Adrenal gland (tissue), 12 donors: Measurements from ENCODE around the gene CCR7. TPM values are rescaled to one million over a fixed set of nuclear protein-coding genes. Genes with fewer than 3 reads are reported as not detected.

Experiments
- DNase-seq, 7 donors: peaks; one replicate each; pipeline ENCODE4 v3.0.0-alpha.2; 2019 to 2020
- H3K27ac ChIP-seq, 5 donors: fragments of 200-600 bp; sonication (generic) in 4 of 5; 1 replicate in 3 of 5; 2 replicates in 2 of 5; pipeline versions ENCODE4 v1.5.1 to v1.8.0; 2016 to 2020; ENCODE audit warnings: mild to moderate bottlenecking in 1 of 5
- H3K27me3 ChIP-seq: fragments of 200-600 bp; 2 replicates; pipeline ENCODE4 v1.8.0; 2021
- H3K36me3 ChIP-seq, 2 donors: fragments of 200-600 bp; replicated peaks in 1 of 2; 1 replicate in 1 of 2; 2 replicates in 1 of 2; pipeline versions ENCODE4 v1.5.1 to v1.8.0; 2018 to 2022
- H3K4me1 ChIP-seq, 2 donors: fragments of 200-600 bp; replicated peaks in 1 of 2; 1 replicate in 1 of 2; 2 replicates in 1 of 2; pipeline versions ENCODE4 v1.5.1 to v1.8.0; 2018 to 2021
- H3K4me3 ChIP-seq, 4 donors: fragments of 200-600 bp; sonication (generic) in 3 of 4; one replicate each; pipeline ENCODE4 v1.5.1; 2016 to 2018
- H3K9me3 ChIP-seq, 3 donors: fragments of 200-600 bp; sonication (generic) in 1 of 3; replicated peaks in 1 of 3; 1 replicate in 2 of 3; 2 replicates in 1 of 3; pipeline versions ENCODE4 v1.5.1 to v1.8.0; 2016 to 2021
- POLR2A ChIP-seq, 2 donors: fragments of 450-650 bp; IDR thresholded peaks; one replicate each; pipeline ENCODE4 v1.6.1; 2017; ENCODE audit warnings: antibody characterized with exemption in 2 of 2, mild to moderate bottlenecking in 2 of 2, moderate library complexity in 1 of 2
- WGBS, 4 donors: extraction: QIAGEN DNeasy Blood & Tissue Kit in 2 of 4; methylation state at CpG; one replicate each; pipeline versions ENCODE4 v1.1.5 to v1.1.7; 2013 to 2017; 5-methylcytosine and 5-hydroxymethylcytosine counted together
- intact Hi-C, 2 donors: fragments of 100-400 bp; cut with DNase I; formaldehyde crosslinking; loops; one replicate each; pipeline versions ENCODE4 v1.14.1 to v1.15.0; 2022 to 2023
- polyA plus RNA-seq, 3 donors: library from polyadenylated mRNA; stranded (reverse); fragments of 200-250 nt in 2 of 3; fragments of 350-450 nt in 1 of 3; fragmentation: Illumina TruSeq in 1 of 3; extraction: RNeasy Lipid Tissue Mini Kit (QIAGEN cat#74804) in 1 of 3; gene quantifications; one replicate each; pipeline ENCODE4 v1.2.3, GENCODE V29; 2013 to 2014
- total RNA-seq, 9 donors: library from RNA; depleted of rRNA in 4 of 9; stranded (reverse); fragments of >200 nt in 4 of 9; fragments of 120-200 nt in 1 of 9; fragmentation: NEBNext Ultra II Directional in 1 of 9; extraction: Animal tissue kit (Norgen Biotek cat#: 25700) in 1 of 9; gene quantifications; one replicate each; pipeline versions ENCODE4 v1.1.0 to v1.2.4, GENCODE V29; 2013 to 2023
- TF ChIP-seq, protein P1 (sequence below), 6 experiments: fragments of 450-650 bp in 4 of 6; fragments of 200-600 bp in 2 of 6; sonication (generic) in 1 of 6; IDR thresholded peaks; 1 replicate in 5 of 6; 2 replicates in 1 of 6; pipeline versions ENCODE4 v1.5.1 to v1.8.0; 2016 to 2021; ENCODE audit warnings: antibody characterized with exemption in 6 of 6, mild to moderate bottlenecking in 2 of 6, moderate library complexity in 1 of 6
- donor health status: healthy with polysubstance abuse.
- donor health status: Bipolar disorder and iron deficiency.
- donor health status: DM: yes; HTN: yes; CAD: no.
- donor health status: DM: no; HTN: no; CAD: no.
- donor health status: DM: no; HTN: no; CAD: no.
- donor health status: DM: yes; HTN: yes; CAD: no.

The CCR7 gene
- total and polyA plus RNA-seq, 12 donors: 0.06 to 1.0 (median 0.35) TPM; not detected in 2

DNA sequence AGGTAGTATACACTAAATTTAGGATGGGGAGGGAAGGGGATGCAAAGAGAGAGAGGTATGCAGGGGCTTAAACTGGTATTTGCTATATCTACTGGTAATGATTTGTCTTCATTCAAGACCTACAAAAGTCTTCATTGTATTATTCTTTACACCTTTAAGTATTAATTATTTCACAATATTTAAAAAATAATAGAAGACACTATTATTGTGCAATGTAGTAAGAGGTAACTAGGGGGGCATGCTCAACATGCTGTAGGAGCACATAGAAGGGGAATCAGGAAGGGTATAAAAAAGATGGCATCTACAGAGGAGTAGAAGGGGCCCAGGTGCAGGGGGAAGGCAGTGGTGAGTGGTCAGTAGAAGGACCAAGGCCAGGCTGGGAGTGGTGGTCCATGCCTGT, 14.9 kb upstream of the CCR7 start:
- Histone ChIP-seq H3K27ac (no peak overlapping the region), H3K27me3 (no peaks in the 10 kb centered on the region)

DNA sequence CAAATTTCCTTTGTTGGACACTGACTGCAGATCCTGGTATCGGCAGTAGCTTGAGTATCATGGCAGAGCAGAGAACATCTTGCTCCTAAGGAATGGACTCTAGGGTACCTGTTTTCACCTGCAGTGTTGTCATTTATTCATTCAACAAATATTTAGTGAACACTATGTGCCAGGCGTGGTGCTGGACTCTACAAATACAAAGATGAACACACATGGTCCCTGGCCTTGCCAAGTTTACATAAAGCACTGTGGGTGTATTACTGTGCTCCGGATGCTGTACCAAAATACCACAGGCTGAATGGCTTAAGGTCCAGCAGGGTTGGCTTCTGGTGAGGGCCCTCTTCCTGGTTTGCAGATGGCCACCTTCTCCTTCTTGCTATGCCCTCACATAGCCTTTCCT, 14.2 kb upstream of the CCR7 start:
- Histone ChIP-seq H3K27ac (no peak overlapping the region), H3K36me3 (no peaks in the 10 kb centered on the region), H3K4me1 (no peaks in the 10 kb centered on the region), H3K27me3 (no peaks in the 10 kb centered on the region), H3K9me3 (peaks cover 0 to 5% (median 0%) of the 10 kb centered on the region in 3 donors), H3K4me3 (no peak overlapping the region)
- intact Hi-C loops: no loop called here
- TF ChIP-seq, protein P1, sequence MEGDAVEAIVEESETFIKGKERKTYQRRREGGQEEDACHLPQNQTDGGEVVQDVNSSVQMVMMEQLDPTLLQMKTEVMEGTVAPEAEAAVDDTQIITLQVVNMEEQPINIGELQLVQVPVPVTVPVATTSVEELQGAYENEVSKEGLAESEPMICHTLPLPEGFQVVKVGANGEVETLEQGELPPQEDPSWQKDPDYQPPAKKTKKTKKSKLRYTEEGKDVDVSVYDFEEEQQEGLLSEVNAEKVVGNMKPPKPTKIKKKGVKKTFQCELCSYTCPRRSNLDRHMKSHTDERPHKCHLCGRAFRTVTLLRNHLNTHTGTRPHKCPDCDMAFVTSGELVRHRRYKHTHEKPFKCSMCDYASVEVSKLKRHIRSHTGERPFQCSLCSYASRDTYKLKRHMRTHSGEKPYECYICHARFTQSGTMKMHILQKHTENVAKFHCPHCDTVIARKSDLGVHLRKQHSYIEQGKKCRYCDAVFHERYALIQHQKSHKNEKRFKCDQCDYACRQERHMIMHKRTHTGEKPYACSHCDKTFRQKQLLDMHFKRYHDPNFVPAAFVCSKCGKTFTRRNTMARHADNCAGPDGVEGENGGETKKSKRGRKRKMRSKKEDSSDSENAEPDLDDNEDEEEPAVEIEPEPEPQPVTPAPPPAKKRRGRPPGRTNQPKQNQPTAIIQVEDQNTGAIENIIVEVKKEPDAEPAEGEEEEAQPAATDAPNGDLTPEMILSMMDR (IDR thresholded peaks at IDR 0.05): no peak
- no peak for TF ChIP-seq POLR2A (IDR thresholded peaks at IDR 0.05)
- no peak for DNase-seq
- WGBS, 4 donors: 77 to 92% (median 86%) methylated on average over 3 of the region's 3 CpGs

More for the DNA sequence above, 14.9 kb upstream of the CCR7 start:
- Histone ChIP-seq H3K4me1 (no peaks in the 10 kb centered on the region), H3K36me3 (no peaks in the 10 kb centered on the region), H3K4me3 (no peak overlapping the region), H3K9me3 (no peaks in the 10 kb centered on the region)
- no peak for TF ChIP-seq POLR2A (IDR thresholded peaks at IDR 0.05)
- TF ChIP-seq, protein P1 (IDR thresholded peaks at IDR 0.05): no peak
- intact Hi-C loops: no loop called here
- DNase-seq: no peak

DNA sequence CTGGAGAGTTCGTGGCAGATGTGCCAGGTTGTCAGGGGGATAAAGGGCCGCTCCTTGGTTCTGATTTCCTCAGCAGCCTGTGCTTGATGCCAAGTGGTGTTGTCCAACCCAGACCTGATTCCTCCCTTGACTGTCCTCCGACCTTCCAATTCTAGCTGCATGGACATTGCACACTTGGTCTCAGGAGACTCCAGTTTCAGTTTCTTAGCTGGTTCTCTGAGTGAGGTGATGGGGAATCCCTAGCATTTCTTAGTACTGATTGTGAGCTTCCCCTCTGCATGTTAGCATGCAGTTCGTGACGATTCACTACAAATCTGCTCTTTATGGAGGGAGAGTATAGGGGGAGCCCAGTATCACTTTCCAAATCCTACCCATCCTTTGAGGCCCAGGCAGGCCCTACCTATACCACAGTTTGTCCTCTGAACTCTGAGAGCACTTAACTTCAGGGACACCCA, 12.4 kb upstream of the CCR7 start:
- intact Hi-C loops: no loop called here
- H3K27ac ChIP-seq: no peak overlapping the region
- H3K27me3 ChIP-seq: no peaks in the 10 kb centered on the region
- H3K4me1 ChIP-seq: no peaks in the 10 kb centered on the region
- WGBS, 4 donors: 78 to 94% (median 79%) methylated on average over 5 of the region's 5 CpGs
- TF ChIP-seq, protein P1 (IDR thresholded peaks at IDR 0.05): no peak
- no peak for TF ChIP-seq POLR2A (IDR thresholded peaks at IDR 0.05)
- no peaks in the 10 kb centered on the region for H3K36me3 ChIP-seq
- no peak overlapping the region for H3K4me3 ChIP-seq
- no peak for DNase-seq
- H3K9me3 ChIP-seq: peaks cover 0 to 10% (median 0%) of the 10 kb centered on the region in 3 donors

DNA sequence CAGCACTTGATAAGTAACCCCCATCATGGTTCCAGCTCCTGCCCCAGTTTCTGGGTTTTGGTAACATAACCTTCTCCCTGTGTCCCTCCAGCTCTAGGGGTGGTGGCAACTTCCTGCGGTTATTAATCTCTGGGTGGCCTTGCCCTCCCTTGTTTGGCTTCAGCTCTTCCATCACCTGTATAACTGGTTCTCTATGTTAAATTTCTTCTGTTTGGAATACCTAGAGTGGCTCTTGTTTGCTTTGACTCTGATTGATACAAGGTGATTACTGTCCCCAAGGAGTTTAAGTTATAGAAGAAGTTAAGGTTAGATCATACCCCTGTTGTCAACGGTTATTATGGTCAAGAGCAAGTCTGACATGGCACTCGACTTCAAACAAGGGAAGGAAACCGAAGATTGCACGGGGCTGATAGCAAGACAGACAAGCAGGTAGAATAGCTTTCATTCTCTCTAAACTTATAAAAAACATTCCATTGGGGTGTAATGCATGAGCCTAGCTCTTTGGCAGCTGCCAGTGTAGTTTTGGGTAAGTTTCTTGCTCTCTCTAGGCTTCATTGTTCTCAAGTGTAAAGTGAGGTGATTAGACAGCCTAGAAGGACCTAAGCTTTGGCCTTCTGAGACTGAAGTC, 11.0 kb upstream of the CCR7 start:
- H3K27ac ChIP-seq: no peak overlapping the region
- DNase-seq: no peak
- no peaks in the 10 kb centered on the region for H3K27me3 ChIP-seq
- H3K4me3 ChIP-seq: no peak overlapping the region
- no peaks in the 10 kb centered on the region for H3K4me1 ChIP-seq
- intact Hi-C loops: no loop called here
- 65 to 73% (median 67%) methylated on average over 5 of the region's 5 CpGs for WGBS, 4 donors
- peaks cover 0 to 10% (median 0%) of the 10 kb centered on the region in 3 donors for H3K9me3 ChIP-seq
- TF ChIP-seq, protein P1 (IDR thresholded peaks at IDR 0.05): no peak
- TF ChIP-seq POLR2A (IDR thresholded peaks at IDR 0.05): no peak
- no peaks in the 10 kb centered on the region for H3K36me3 ChIP-seq
